Smooth muscle cell (in vitro differentiated cells): ENCODE measurements around the gene DEDD2. TPM values are rescaled to one million over a fixed set of nuclear protein-coding genes. Genes with fewer than 3 reads are reported as not detected.

ENCODE experiments used
- DNase-seq: peaks from one replicate; lab custom pipeline; 2025; ENCODE audit not compliant: unreplicated experiment; lab: John Stamatoyannopoulos, UW
- H2AFZ ChIP-seq: fragments of 200-600 bp; sonication (generic); 2 replicates; pipeline ENCODE4 v1.6.0; 2016; ENCODE audit warnings: antibody characterized with exemption, low read depth, mild to moderate bottlenecking
- H3F3A ChIP-seq: fragments of 200-600 bp; sonication (generic); 2 replicates; pipeline ENCODE4 v1.6.0; 2017; ENCODE audit warnings: antibody characterized with exemption, low read depth
- H3K27ac ChIP-seq: fragments of 200-600 bp; sonication (generic); 2 replicates; pipeline ENCODE4 v1.5.1; 2016; ENCODE audit warnings: low read depth, mild to moderate bottlenecking
- H3K27me3 ChIP-seq: fragments of 200-600 bp; sonication (generic); 2 replicates; pipeline ENCODE4 v1.6.1; 2016; ENCODE audit warnings: low read depth, mild to moderate bottlenecking
- H3K36me3 ChIP-seq: fragments of 200-600 bp; sonication (generic); 2 replicates; pipeline ENCODE4 v1.5.1; 2016; ENCODE audit warnings: low read depth
- H3K4me1 ChIP-seq: fragments of 200-600 bp; sonication (generic); 2 replicates; pipeline ENCODE4 v1.5.1; 2016; ENCODE audit warnings: low read depth
- H3K4me2 ChIP-seq: fragments of 200-600 bp; sonication (generic); 2 replicates; pipeline ENCODE4 v1.6.0; 2016; ENCODE audit warnings: mild to moderate bottlenecking
- H3K4me3 ChIP-seq: fragments of 200-600 bp; sonication (generic); 2 replicates; pipeline ENCODE4 v1.5.1; 2016; ENCODE audit warnings: mild to moderate bottlenecking
- H3K79me2 ChIP-seq: fragments of 200-600 bp; sonication (generic); 2 replicates; pipeline ENCODE4 v1.6.0; 2016; ENCODE audit warnings: low read depth, mild to moderate bottlenecking
- H3K9ac ChIP-seq: fragments of 200-600 bp; sonication (generic); 2 replicates; pipeline ENCODE4 v1.6.0; 2016; ENCODE audit warnings: low read depth
- H3K9me3 ChIP-seq: fragments of 200-600 bp; sonication (generic); replicated peaks from 2 replicates; pipeline ENCODE4 v1.5.1; 2016; ENCODE audit warnings: low read depth
- H4K20me1 ChIP-seq: fragments of 200-600 bp; sonication (generic); 2 replicates; pipeline ENCODE4 v1.6.0; 2016; ENCODE audit warnings: low read depth
- CTCF ChIP-seq: fragments of 200-600 bp; sonication (generic); IDR thresholded peaks from 2 replicates; pipeline ENCODE4 v1.5.1; 2017; ENCODE audit warnings: borderline replicate concordance, mild to moderate bottlenecking, antibody characterized with exemption; ENCODE audit not compliant: insufficient read depth, poor library complexity, severe bottlenecking
- WGBS: methylation state at CpG from one replicate; pipeline ENCODE4 v1.1.7; 2016; ENCODE audit warnings: low lambda C conversion rate; 5-methylcytosine and 5-hydroxymethylcytosine counted together
- polyA plus RNA-seq: library from polyadenylated mRNA; unstranded; fragments of >200 nt; fragmentation: Nextera tagmentation; extraction: Ambion mirVana; gene quantifications from 2 replicates; pipeline ENCODE4 v1.2.1, GENCODE V29; 2016
- total RNA-seq: library from RNA; depleted of rRNA; stranded (reverse); fragments of >200 nt; gene quantifications from 2 replicates; pipeline ENCODE4 v1.2.3, GENCODE V29; 2014

DEDD2 gene
- total and polyA plus RNA-seq, 2 experiments from 2014 or later = 22.4 to 35.4 TPM

GRCh38 chr19:42202290-42202880 is 15.1 kb downstream of the DEDD2 start:
- no peak overlapping the region for H3K9ac ChIP-seq
- no peak for DNase-seq
- no peaks in the 10 kb centered on the region for H3F3A ChIP-seq
- H3K4me2 ChIP-seq = no peak overlapping the region
- H3K79me2 ChIP-seq = no peaks in the 10 kb centered on the region
- no peaks in the 10 kb centered on the region for H3K9me3 ChIP-seq
- WGBS = 89% methylated on average over 5 of the region's 5 CpGs
- H3K27ac ChIP-seq = no peak overlapping the region
- H2AFZ ChIP-seq = no peak overlapping the region
- no peaks in the 10 kb centered on the region for H3K4me1 ChIP-seq
- H3K36me3 ChIP-seq = no peaks in the 10 kb centered on the region
- H3K27me3 ChIP-seq = no peaks in the 10 kb centered on the region
- no peak for TF ChIP-seq CTCF
- no peak overlapping the region for H3K4me3 ChIP-seq
- H4K20me1 ChIP-seq = peaks cover 43% of the 10 kb centered on the region

GRCh38 chr19:42201489-42202289 is 15.8 kb downstream of the DEDD2 start:
- WGBS = 88% methylated on average over 6 of the region's 6 CpGs
- H3K79me2 ChIP-seq = no peaks in the 10 kb centered on the region

GRCh38 chr19:42200116-42200715 is 17.3 kb downstream of the DEDD2 start:
- Histone ChIP-seq H3K36me3 (no peaks in the 10 kb centered on the region), H3K9me3 (no peaks in the 10 kb centered on the region), H2AFZ (no peak overlapping the region), H3K4me1 (no peaks in the 10 kb centered on the region), H3K9ac (no peak overlapping the region), H4K20me1 (peaks cover 38% of the 10 kb centered on the region), H3K4me2 (no peak overlapping the region), H3K79me2 (no peaks in the 10 kb centered on the region), H3K27me3 (no peaks in the 10 kb centered on the region), H3K27ac (no peak overlapping the region), H3F3A (no peaks in the 10 kb centered on the region), H3K4me3 (no peak overlapping the region)
- WGBS = 91% methylated on average over 5 of the region's 5 CpGs
- TF ChIP-seq CTCF = no peak
- DNase-seq = no peak

More at GRCh38 chr19:42201489-42202289, 15.8 kb downstream of the DEDD2 start:
- Histone ChIP-seq H3K9me3 (no peaks in the 10 kb centered on the region), H3F3A (no peaks in the 10 kb centered on the region), H3K36me3 (no peaks in the 10 kb centered on the region), H3K4me3 (no peak overlapping the region), H3K27me3 (no peaks in the 10 kb centered on the region), H3K4me1 (no peaks in the 10 kb centered on the region), H4K20me1 (peaks cover 43% of the 10 kb centered on the region), H3K27ac (no peak overlapping the region), H2AFZ (no peak overlapping the region), H3K9ac (no peak overlapping the region), H3K4me2 (no peak overlapping the region)
- DNase-seq = no peak
- TF ChIP-seq CTCF = no peak
